Neuronal stem cell (in vitro differentiated cells): ENCODE data around the gene LCA5L. TPM values are rescaled to one million over a fixed set of nuclear protein-coding genes. Genes with fewer than 3 reads are reported as not detected.

Experiments
- small RNA-seq: library from polyadenylated mRNA; stranded (forward); fragments of <200 nt; extraction: miRNeasy Mini kit (QIAGEN cat#:217004); gene quantifications from one replicate; pipeline ENCODE3, GENCODE V24; 2013; ENCODE audit not compliant: insufficient read depth

LCA5L gene

Small RNA genes lying within 50 kb of the gene (small RNA-seq; reads per million reads assigned to genes)
- not detected for gene MIR6508
